GM19193 (cell line): Measurements from ENCODE around the gene PADI4.

Experiments
- POLR2A ChIP-seq: IDR thresholded peaks from 4 replicates; pipeline ENCODE4 v1.6.1; 2011; ENCODE audit not compliant: insufficient read depth, insufficient read length; ENCODE audit errors: extremely low read depth

The PADI4 gene

DNA sequence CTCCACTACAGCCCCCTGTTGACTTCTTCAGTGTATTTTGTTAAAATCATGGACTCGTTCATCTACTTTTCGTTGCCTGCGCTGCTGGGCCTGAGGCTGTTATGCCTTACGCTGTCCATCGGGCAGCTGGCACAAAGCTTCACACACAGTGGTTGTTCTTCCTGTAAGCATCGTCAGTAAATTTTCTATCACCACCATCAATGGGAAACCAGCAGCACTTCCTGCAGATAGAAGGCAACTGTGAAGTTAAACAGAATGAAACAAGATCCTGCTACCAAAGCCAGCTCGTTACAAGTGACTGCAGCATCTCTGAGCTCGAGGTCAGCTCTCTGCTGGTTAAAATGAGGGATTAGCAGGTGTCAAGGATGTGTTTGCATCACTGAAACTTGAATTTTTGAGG lies 42.1 kb downstream of the PADI4 start:
- TF ChIP-seq POLR2A, result no peak

DNA sequence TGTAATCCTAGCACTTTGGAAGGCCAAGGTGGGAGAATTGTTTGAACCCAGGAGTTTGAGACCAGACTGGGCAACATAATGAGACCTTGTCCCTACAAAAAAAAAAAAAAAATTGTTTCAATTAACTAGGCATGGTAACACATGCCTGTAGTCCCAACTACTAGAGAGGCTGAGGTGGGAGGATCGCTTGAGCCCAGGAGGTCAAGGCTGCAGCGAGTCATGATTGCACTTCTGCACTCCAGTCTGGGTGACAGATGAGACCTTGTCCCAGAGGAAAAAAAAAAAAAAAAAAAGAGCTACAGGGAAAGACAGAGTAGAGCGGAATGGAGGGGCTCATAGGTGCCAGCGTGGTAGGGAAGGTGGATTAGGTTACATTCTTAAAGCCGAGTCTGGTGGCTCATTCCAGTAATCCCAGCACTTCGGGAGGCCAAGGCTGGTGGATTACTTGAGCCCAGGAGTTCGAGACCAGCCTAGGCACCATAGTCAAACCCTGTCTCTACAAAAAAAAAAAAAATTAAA lies 43.0 kb downstream of the PADI4 start:
- TF ChIP-seq POLR2A, result no peak

- no peak for TF ChIP-seq POLR2A
Measured at GRCh38 chr1:17351598-17352324, 43.8 kb downstream of the PADI4 start.

DNA sequence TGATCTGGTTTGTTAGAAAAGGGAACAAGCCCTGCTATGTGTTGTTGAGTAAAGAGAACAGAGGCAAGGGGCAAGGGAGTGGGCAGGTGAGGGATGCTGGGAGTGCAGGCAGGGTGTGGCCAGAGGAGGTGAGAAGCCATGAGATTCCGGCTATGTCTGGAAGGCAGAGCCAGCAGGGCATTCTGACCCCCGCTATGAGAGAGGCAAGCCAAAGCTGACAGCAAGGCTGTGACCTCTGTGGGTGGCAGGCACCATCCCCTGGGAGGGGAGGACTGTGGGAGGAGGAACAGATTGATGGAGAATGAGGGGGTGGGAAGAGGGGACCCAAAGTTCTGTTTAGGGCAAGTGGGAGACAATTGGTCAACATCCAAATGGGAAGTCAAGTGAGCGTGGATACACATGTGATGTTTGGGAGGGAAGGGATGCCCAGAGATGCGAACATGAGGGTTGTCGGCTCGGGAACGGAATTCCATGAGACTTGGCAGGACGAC lies 44.5 kb downstream of the PADI4 start:
- TF ChIP-seq POLR2A, result no peak

DNA sequence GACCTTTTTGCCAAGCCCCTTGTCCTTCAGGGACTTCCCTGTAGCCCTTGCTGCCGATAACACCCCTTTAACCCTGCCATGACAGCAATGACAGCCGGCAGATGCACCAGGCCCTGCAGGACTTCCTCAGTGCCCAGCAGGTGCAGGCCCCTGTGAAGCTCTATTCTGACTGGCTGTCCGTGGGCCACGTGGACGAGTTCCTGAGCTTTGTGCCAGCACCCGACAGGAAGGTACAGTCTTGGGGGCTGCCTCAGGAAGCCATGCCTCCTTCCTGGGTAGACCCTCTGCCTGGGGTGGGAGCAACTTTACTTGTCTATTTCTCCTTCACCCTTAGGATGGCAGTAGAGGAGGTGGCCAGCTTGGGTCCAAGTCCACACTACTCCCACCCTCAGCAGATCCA lies 47.9 kb downstream of the PADI4 start:
- no peak for TF ChIP-seq POLR2A

DNA sequence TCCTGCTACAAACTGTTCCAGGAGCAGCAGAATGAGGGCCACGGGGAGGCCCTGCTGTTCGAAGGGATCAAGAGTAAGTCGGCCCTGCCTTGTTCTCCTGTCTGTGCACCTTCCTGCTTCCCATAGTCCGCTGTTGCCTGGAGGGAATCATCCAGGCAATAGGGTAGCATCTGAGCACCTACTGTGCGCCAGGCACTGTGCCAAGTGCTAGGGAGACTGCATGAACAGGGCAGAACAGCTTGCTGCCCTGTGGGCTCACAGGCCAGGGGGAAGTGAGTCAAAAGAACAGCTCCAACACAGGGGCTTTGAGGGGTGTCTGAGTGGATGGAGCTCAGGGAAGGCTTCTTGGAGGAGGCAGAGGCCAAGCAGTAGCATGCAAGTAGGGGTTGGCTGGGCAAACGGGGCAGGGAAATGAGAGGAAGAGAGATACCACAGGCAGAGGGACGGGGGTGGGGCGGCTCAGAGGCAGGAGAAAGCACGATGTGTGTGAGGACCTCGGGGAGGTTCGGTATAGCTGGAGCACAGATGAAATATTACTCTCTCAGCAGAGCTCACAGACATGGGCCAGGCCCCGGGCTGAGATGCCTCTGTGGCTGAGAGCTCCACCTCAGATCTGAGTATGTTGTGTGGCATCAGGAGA lies 48.5 kb downstream of the PADI4 start:
- TF ChIP-seq POLR2A, result no peak

DNA sequence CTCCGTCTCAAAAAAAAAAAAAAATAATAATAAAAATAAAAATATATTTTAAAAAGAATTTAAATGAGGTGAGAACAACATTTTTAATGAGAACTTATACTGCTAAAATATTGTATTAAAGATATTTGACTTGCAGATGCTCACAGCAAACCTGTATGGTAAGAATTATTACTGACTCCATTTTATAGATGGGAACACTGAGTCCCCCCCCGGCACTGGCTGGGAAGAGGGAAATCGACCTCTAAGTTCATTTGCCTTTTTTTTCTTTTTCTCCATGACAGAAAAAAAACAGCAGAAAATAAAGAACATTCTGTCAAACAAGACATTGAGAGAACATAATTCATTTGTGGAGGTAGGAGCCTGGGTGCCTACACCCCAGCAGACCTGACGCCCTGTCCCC lies 50.6 kb downstream of the PADI4 start:
- no peak for TF ChIP-seq POLR2A

DNA sequence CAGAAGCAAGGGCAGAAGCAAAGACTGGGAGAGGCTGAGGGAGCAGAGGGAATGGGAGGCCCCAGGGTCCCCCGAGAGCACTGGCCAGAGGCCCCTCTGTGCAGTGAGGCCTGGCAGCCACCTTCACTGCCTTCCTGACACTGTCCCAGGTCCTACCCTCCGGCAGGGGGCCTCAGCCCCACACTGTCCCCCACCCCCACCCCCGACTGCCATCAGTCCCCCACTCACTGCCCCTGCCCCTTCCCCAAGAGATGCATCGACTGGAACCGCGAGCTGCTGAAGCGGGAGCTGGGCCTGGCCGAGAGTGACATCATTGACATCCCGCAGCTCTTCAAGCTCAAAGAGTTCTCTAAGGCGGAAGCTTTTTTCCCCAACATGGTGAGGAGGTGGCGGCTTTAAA lies 51.0 kb downstream of the PADI4 start:
- TF ChIP-seq POLR2A, result no peak

- no peak for TF ChIP-seq POLR2A
Measured at GRCh38 chr1:17359808-17360207, 51.8 kb downstream of the PADI4 start.

DNA sequence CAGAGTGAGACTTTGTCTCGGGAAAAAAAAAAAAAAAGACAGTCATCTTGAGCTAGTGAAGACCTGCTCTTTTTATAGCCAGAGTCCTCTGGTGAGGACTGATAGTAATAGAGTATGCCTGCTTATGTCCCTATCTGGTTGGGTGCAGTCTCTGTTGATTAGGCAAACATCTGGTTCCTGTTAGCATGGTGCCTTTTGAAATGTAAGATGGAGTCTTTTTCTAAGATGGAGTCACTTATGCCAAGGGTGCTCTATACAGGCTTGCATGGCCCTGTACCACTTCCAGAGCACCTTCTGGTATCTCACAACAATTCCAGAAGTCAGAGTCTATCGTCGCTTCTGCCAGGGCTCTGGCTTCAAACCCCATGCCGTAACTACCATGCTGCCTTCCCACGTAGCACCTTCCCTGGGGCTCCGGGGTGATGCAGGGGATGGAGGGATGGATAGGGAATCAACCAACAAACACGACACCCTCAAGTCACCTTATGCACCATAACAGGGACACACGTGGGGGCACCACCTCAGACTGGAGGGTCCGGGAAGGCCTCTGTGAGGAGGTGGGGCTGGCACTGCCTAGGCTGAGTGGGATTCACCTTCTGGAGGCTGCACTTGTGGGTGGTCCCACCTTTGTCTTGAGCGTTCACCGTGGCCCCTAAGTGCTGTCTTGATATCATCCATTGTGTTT lies 52.4 kb downstream of the PADI4 start:
- no peak for TF ChIP-seq POLR2A

GRCh38 chr1:17361687-17362086 lies 53.7 kb downstream of the PADI4 start:
- no peak for TF ChIP-seq POLR2A

- no peak for TF ChIP-seq POLR2A
Measured at GRCh38 chr1:17363351-17363750, 55.4 kb downstream of the PADI4 start.

GRCh38 chr1:17363771-17364170 lies 55.8 kb downstream of the PADI4 start:
- TF ChIP-seq POLR2A, result no peak

DNA sequence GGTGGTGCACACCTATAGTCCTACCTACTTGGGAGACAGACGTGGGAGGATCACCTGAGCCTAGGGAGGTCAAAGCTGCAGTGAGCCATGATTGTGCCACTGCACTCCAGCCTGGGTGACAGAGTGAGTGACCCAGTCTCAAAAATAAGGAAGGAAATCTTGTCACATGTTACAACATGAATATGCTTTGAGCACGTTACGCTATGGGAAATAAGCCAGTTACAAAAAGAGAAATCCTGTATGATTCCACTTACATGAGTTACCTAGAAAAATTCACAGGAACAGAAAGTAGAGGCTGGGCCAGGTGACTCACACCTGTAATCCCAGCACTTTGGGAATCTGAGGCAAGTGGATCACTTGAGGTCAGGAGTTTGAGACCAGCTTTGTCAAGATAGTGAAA lies 57.3 kb downstream of the PADI4 start:
- no peak for TF ChIP-seq POLR2A

GRCh38 chr1:17369466-17369865 lies 61.5 kb downstream of the PADI4 start:
- no peak for TF ChIP-seq POLR2A
